Peyer's patch (tissue), 4 donors: ENCODE measurements around the gene SETD2. TPM values are rescaled to one million over a fixed set of nuclear protein-coding genes. Genes with fewer than 3 reads are reported as not detected.
A peak's percentile ranks its signal among the peaks of the same experiment; 100 is the strongest.

Experiments
- DNase-seq, 3 donors: peaks; one replicate each; pipeline ENCODE4 v3.0.0-alpha.2; 2017 to 2019
- H3K27ac ChIP-seq, 4 donors: fragments of 200-600 bp; sonication (generic); one replicate each; pipeline ENCODE4 v1.5.1; 2016 to 2019
- H3K27me3 ChIP-seq, 2 donors: fragments of 200-600 bp; sonication (generic); one replicate each; pipeline ENCODE4 v1.5.1; 2019
- H3K36me3 ChIP-seq, 3 donors: fragments of 200-600 bp; sonication (generic); one replicate each; pipeline ENCODE4 v1.5.1; 2016 to 2019
- H3K4me1 ChIP-seq, 4 donors: fragments of 200-600 bp; sonication (generic); one replicate each; pipeline ENCODE4 v1.5.1; 2016 to 2019
- H3K4me3 ChIP-seq, 4 donors: fragments of 200-600 bp; sonication (generic); 1 replicate in 3 of 4; 2 replicates in 1 of 4; pipeline ENCODE4 v1.5.1; 2016 to 2019; ENCODE audit warnings: mild to moderate bottlenecking in 1 of 4
- H3K9me3 ChIP-seq, 4 donors: fragments of 200-600 bp; sonication (generic); one replicate each; pipeline ENCODE4 v1.5.1; 2016 to 2019; ENCODE audit warnings: mild to moderate bottlenecking in 1 of 4
- POLR2A ChIP-seq, 2 donors: fragments of 450-650 bp; IDR thresholded peaks; one replicate each; pipeline ENCODE4 v1.5.1; 2017; ENCODE audit warnings: antibody characterized with exemption in 2 of 2, mild to moderate bottlenecking in 2 of 2, moderate library complexity in 2 of 2
- total RNA-seq, 4 donors: library from RNA; depleted of rRNA; stranded (reverse); fragments of >200 nt; gene quantifications; one replicate each; pipeline ENCODE4 v1.1.0, GENCODE V29; 2016
- TF ChIP-seq, protein P1 (sequence below), 6 experiments: fragments of 450-650 bp in 4 of 6; fragments of 200-600 bp in 2 of 6; sonication (generic) in 1 of 6; IDR thresholded peaks; one replicate each; pipeline ENCODE4 v1.5.1; 2017 to 2019; ENCODE audit warnings: antibody characterized with exemption in 6 of 6, mild to moderate bottlenecking in 3 of 6, moderate library complexity in 1 of 6

The SETD2 gene
- total RNA-seq, 4 donors from 2014 or later: 75.8 to 173 (median 82.2) TPM

DNA sequence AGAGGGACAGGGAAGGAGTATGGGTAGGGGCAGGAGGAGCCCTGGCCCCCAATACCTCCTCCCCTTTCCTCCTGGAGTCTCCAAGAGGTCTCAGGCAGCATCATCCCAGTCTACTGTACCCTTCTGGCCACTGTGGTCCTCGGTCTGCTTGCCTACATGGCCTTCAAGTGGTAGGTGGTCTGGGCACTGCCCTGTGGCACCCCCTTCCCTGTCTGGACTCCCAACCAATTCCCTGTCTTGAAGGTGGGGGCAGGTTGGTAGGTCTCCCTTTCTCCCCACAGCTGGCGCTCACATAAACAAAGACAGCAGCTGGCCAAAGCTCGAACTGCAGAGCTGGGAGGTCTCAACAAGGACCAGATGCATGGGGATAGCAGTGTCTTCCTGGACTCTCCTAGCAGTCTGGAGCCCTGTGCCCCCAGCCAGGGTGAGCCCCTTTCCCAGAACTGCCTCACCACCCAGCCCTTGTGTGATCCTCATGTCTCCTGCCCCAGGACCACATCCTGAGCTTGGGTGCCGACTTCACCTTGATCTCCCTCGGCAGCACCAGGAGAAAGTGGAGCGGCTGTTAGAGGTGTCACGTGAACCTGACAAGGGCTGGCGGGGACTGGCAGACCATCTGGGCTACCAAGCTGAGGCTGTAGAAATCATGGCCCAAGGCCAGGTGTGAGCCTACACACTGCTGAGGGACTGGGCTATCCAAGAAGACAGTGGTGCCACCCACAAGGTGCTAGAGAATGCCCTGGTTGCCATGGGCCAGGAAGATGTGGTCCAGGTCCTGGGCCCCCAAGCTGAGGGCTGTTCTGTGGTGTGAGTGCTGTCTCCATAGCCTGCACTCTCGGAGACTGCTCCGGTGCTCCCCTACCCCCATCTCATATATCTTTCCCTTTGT is 151.3 kb downstream of the SETD2 start:
- Histone ChIP-seq H3K36me3 (peaks cover 0 to 37% (median 0%) of the 10 kb centered on the region in 3 donors), H3K9me3 (no peaks in the 10 kb centered on the region), H3K4me1 (peaks cover 5 to 18% (median 10%) of the 10 kb centered on the region in 4 donors), H3K4me3 (no peak overlapping the region), H3K27ac (no peak overlapping the region), H3K27me3 (no peaks in the 10 kb centered on the region)
- TF ChIP-seq, protein P1, sequence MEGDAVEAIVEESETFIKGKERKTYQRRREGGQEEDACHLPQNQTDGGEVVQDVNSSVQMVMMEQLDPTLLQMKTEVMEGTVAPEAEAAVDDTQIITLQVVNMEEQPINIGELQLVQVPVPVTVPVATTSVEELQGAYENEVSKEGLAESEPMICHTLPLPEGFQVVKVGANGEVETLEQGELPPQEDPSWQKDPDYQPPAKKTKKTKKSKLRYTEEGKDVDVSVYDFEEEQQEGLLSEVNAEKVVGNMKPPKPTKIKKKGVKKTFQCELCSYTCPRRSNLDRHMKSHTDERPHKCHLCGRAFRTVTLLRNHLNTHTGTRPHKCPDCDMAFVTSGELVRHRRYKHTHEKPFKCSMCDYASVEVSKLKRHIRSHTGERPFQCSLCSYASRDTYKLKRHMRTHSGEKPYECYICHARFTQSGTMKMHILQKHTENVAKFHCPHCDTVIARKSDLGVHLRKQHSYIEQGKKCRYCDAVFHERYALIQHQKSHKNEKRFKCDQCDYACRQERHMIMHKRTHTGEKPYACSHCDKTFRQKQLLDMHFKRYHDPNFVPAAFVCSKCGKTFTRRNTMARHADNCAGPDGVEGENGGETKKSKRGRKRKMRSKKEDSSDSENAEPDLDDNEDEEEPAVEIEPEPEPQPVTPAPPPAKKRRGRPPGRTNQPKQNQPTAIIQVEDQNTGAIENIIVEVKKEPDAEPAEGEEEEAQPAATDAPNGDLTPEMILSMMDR (IDR thresholded peaks at IDR 0.05): no peak
- TF ChIP-seq POLR2A (IDR thresholded peaks at IDR 0.05): no peak
- peak in 1 of 3 donors; percentile 44 for DNase-seq

DNA sequence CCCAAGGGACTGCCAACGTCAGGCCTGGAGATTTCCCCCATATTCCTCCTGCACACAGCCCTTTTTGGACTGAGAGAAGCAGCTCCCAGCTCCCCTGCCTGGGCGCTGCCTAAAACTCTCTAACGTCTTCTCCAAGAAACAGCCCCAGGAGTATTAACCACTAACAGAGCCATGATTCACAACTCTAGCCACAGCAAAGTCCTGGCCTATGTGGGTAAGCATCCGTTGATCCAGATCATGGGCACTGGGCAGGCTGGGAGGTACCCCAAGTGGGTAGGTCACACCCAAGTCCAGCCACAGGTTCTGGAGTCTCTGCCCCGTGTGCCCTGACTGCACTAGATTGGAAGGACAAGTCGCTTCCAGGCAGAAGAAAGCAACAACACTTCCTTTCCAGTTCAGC is 152.5 kb downstream of the SETD2 start:
- DNase-seq: peak in 2 of 3 donors; percentile 37 to 42
- H3K4me3 ChIP-seq: no peak overlapping the region
- TF ChIP-seq, protein P1 (IDR thresholded peaks at IDR 0.05): no peak

DNA sequence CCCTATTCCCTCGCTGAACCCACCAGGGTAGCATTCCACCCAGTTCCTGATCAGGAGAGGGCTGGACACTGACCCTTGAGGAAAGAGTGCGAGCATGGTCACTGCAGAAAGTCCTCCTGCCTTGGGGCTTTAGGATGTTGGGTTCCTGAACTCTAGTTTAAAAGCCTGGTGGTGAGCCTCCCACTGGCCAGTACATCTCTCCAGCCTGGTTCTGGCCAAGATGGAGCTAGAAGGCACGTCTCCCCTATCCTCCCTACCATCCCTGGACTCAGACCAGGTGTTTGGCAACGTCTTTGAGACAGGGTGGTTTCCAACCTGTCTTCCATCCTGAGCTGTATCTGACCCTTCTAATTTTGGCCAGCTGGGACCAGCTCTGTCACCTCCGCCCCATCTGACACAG is 153.0 kb downstream of the SETD2 start:
- no peak for DNase-seq
- Histone ChIP-seq H3K36me3 (peaks cover 0 to 39% (median 0%) of the 10 kb centered on the region in 3 donors), H3K4me1 (peaks cover 0 to 8% (median 3%) of the 10 kb centered on the region in 4 donors)

More for the DNA sequence above, 152.5 kb downstream of the SETD2 start:
- Histone ChIP-seq H3K4me1 (peaks cover under 1 to 8% (median 4%) of the 10 kb centered on the region in 4 donors), H3K36me3 (peaks cover 0 to 36% (median 0%) of the 10 kb centered on the region in 3 donors), H3K27me3 (no peaks in the 10 kb centered on the region), H3K27ac (no peak overlapping the region), H3K9me3 (no peaks in the 10 kb centered on the region)

DNA sequence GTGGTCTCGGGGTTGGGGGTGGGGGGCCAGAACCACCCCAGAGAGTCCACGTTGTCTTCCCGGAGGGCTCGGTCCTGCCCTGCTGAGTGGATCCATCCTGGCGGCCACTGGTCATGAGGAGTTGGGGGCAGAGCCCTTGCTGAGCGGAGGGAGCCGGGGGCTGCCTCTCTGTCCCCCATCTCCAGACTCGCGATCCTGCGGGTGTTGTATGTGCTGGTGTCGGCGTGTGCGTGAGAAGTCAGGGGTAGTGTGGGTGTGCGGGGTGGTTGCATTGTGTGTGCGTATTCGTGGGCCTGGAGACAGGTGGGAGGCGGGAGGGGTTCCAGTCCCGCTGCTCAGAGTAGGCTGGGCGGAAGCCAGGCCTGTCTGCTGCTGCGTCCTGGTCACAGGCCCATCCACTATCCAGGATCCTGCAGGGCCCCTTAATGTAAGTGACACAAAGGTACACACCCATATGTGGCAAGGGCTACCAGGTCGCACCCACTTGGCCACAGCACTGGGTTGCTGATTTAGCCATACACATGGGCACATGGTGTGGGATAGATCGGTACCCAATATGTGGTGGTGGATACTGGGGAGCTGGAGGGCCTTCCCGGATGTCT is 153.7 kb downstream of the SETD2 start:
- no peaks in the 10 kb centered on the region for H3K27me3 ChIP-seq
- TF ChIP-seq, protein P1 (IDR thresholded peaks at IDR 0.05): no peak
- no peak for TF ChIP-seq POLR2A (IDR thresholded peaks at IDR 0.05)
- peaks cover 0 to 45% (median 0%) of the 10 kb centered on the region in 3 donors for H3K36me3 ChIP-seq
- H3K27ac ChIP-seq: peak overlapping the region; percentile 51 to 83 (median 72)
- peaks cover 0 to 8% (median 3%) of the 10 kb centered on the region in 4 donors for H3K4me1 ChIP-seq
- H3K4me3 ChIP-seq: peak overlapping the region; percentile 29 to 61 (median 51)
- H3K9me3 ChIP-seq: no peaks in the 10 kb centered on the region
- peak in 2 of 3 donors; percentile 47 to 51 for DNase-seq

More for the DNA sequence above, 153.0 kb downstream of the SETD2 start:
- no peaks in the 10 kb centered on the region for H3K27me3 ChIP-seq
- no peak overlapping the region for H3K27ac ChIP-seq
- no peak overlapping the region for H3K4me3 ChIP-seq
- H3K9me3 ChIP-seq: no peaks in the 10 kb centered on the region
- TF ChIP-seq POLR2A (IDR thresholded peaks at IDR 0.05): no peak
- TF ChIP-seq, protein P1 (IDR thresholded peaks at IDR 0.05): no peak

DNA sequence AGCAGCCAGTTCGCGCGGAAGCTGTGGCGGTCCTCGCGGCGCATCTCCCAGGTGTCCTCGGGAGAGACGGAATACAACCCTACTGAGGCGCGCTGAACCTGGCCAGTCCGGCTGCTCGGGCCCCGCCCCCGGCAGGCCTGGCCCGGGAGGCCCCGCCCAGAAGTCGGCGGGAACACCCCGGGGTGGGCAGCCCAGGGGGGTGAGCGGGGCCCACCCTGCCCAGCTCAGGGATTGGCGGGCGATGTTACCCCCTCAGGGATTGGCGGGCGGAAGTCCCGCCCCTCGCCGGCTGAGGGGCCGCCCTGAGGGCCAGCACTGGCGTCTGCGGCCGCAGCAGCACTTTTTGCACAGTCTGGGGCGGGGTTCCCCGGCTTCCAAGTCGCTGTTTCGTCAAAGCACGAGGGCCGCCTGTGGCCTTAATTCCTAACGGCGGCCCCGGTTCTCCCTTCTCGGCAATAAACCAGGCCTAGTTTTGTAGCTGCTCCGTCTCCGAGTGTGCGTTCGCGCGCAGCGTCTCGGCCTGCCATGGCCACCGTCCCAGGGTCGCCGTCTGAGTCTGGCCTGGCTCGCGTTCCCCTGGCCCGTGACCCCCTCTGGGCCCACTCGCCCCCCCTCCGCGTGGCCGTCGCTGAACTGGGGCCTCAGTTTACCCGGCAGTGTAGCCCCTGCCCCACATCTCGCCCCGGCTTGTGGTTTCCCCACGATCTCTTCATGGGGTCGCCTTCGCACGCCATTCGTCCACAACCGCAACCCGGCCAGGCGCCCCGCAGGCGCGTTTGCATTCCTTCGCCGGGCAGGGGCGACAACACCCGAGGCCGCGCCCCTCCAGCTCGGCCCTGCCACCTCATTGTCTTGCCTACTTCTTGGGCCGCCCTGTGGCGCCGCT is 154.4 kb downstream of the SETD2 start:
- TF ChIP-seq, protein P1 (IDR thresholded peaks at IDR 0.05): no peak
- no peak for TF ChIP-seq POLR2A (IDR thresholded peaks at IDR 0.05)
- no peaks in the 10 kb centered on the region for H3K27me3 ChIP-seq
- peak; percentile 69 to 91 (median 81) for DNase-seq
- peak overlapping the region; percentile 51 to 83 (median 72) for H3K27ac ChIP-seq
- peaks cover 0 to 8% (median 3%) of the 10 kb centered on the region in 4 donors for H3K4me1 ChIP-seq
- H3K36me3 ChIP-seq: peaks cover 0 to 45% (median 0%) of the 10 kb centered on the region in 3 donors
- H3K4me3 ChIP-seq: peak overlapping the region; percentile 29 to 61 (median 51)
- H3K9me3 ChIP-seq: no peaks in the 10 kb centered on the region
